Immature natural killer cell (primary cell): ENCODE data around the gene WDR82. TPM values are rescaled to one million over a fixed set of nuclear protein-coding genes. Genes with fewer than 3 reads are reported as not detected.

Experiments
- DNase-seq, 3 donors: peaks; one replicate each; pipeline ENCODE4 v3.0.0; 2022; ENCODE audit warnings: mixed read lengths in 1 of 3
- H3K27ac Mint-ChIP-seq, 6 donors: one replicate each; pipeline ENCODE4 v1.8.0; 2020; ENCODE audit warnings: mixed read lengths in 6 of 6, mild to moderate bottlenecking in 5 of 6, inconsistent platforms in 4 of 6, moderate library complexity in 3 of 6
- H3K27me3 Mint-ChIP-seq, 3 donors: one replicate each; pipeline ENCODE4 v1.8.0; 2020 to 2021; ENCODE audit warnings: low read depth in 3 of 3, mild to moderate bottlenecking in 3 of 3, mixed read lengths in 3 of 3, moderate library complexity in 3 of 3, inconsistent platforms in 1 of 3
- H3K36me3 Mint-ChIP-seq, 3 donors: one replicate each; pipeline ENCODE4 v1.8.0; 2020; ENCODE audit warnings: mixed read lengths in 3 of 3, inconsistent platforms in 2 of 3, mild to moderate bottlenecking in 2 of 3
- H3K4me1 Mint-ChIP-seq, 2 donors: one replicate each; pipeline ENCODE4 v1.8.0; 2020; ENCODE audit warnings: inconsistent platforms in 2 of 2, mild to moderate bottlenecking in 2 of 2, mixed read lengths in 2 of 2, moderate library complexity in 1 of 2
- H3K4me3 Mint-ChIP-seq, 5 donors: one replicate each; pipeline ENCODE4 v1.8.0; 2020; ENCODE audit warnings: mild to moderate bottlenecking in 5 of 5, mixed read lengths in 5 of 5, inconsistent platforms in 3 of 5, moderate library complexity in 3 of 5
- H3K9me3 Mint-ChIP-seq, 6 donors: one replicate each; pipeline ENCODE4 v1.8.0; 2020; ENCODE audit warnings: mild to moderate bottlenecking in 6 of 6, mixed read lengths in 6 of 6, inconsistent platforms in 4 of 6, moderate library complexity in 3 of 6
- polyA plus RNA-seq, 3 donors: library from polyadenylated mRNA; unstranded; fragments of 300-500 nt; fragmentation: Illumina TruSeq; gene quantifications; one replicate each; pipeline ENCODE4 v1.2.3, GENCODE V29; 2021

WDR82 gene
- polyA plus RNA-seq, 3 donors from 2014 or later: 76.9 to 99.5 (median 81.5) TPM

GRCh38 chr3:52299879-52300611 is 21.6 kb upstream of the WDR82 start:
- no peaks in the 10 kb centered on the region for H3K9me3 Mint-ChIP-seq
- DNase-seq: no peak
- H3K27ac Mint-ChIP-seq: no peak overlapping the region
- no peak overlapping the region for H3K4me3 Mint-ChIP-seq
- peaks cover 0 to 7% (median 4%) of the 10 kb centered on the region in 3 donors for H3K36me3 Mint-ChIP-seq
- peaks cover 0 to 5% (median 2%) of the 10 kb centered on the region in 3 donors for H3K27me3 Mint-ChIP-seq
- peaks cover 6 to 13% of the 10 kb centered on the region in 2 donors for H3K4me1 Mint-ChIP-seq

- DNase-seq: no peak
- Mint-ChIP-seq H3K4me3 (no peak overlapping the region), H3K9me3 (no peaks in the 10 kb centered on the region), H3K27ac (peak overlapping the region in 1 of 6 donors; percentile 71), H3K27me3 (peaks cover 0 to 5% (median 2%) of the 10 kb centered on the region in 3 donors), H3K36me3 (peaks cover 0 to 8% (median 7%) of the 10 kb centered on the region in 3 donors), H3K4me1 (peaks cover 6 to 11% of the 10 kb centered on the region in 2 donors)
Observed at GRCh38 chr3:52299247-52299878, 20.9 kb upstream of the WDR82 start.

DNA sequence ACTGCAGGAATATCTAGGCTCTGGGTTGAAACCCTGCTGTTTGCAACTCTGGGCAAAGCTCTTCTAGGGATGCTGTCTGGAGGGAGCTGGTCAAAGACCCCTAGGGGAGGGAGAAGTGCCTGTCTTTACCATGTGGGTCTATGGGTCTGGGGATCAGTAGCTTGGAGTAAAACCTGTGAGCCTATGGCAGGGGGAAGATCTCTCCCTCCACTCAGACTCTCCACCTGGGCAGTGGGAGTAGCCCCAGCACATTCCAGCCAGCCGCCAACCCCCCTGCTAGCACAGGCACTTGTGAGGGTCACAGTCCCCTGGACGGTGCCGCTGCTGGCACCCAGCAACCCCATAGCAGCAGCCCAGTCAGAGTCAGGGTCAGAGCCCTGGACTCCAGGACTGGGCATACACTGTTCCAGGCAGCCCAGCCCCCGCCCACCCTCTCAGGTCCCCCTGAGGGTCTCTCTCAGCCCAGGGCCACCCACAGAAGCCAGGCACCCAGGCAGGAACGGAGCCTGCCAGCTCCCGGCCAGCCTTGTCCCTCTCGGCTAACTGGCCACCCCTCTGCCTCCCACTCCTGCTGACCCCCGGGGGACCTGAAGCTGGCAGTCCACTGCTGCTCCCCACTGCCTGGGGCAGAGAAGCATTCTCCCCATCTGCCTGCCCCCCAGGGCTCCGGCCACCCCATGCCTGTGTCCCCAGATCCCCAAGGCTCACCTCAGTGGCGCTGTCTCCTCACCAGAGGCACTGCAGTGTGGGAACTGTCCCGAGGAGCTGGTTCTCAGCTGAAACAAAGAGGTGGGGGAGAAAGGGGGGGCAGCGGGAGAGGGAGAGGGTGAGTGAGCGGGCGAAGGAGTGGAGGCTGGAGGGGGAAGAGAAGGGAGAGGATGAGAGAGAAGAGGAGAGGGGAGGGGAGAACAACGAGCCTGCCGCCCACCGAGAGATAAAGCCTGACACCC is 20.0 kb upstream of the WDR82 start:
- Mint-ChIP-seq H3K4me3 (no peak overlapping the region), H3K36me3 (peaks cover 0 to 9% (median 7%) of the 10 kb centered on the region in 3 donors), H3K27me3 (peaks cover 0 to 4% (median 2%) of the 10 kb centered on the region in 3 donors), H3K27ac (peak overlapping the region in 1 of 6 donors; percentile 53), H3K4me1 (peaks cover 6 to 11% of the 10 kb centered on the region in 2 donors), H3K9me3 (no peaks in the 10 kb centered on the region)
- no peak for DNase-seq

- peak overlapping the region in 1 of 6 donors; percentile 53 for H3K27ac Mint-ChIP-seq
- H3K4me1 Mint-ChIP-seq: peaks cover 6 to 8% of the 10 kb centered on the region in 2 donors
- H3K4me3 Mint-ChIP-seq: no peak overlapping the region
- no peaks in the 10 kb centered on the region for H3K9me3 Mint-ChIP-seq
- no peak for DNase-seq
- H3K27me3 Mint-ChIP-seq: peaks cover 0 to 4% (median 2%) of the 10 kb centered on the region in 3 donors
- H3K36me3 Mint-ChIP-seq: peaks cover 0 to 9% (median 7%) of the 10 kb centered on the region in 3 donors
Observed at GRCh38 chr3:52297242-52298148, 19.0 kb upstream of the WDR82 start.

DNA sequence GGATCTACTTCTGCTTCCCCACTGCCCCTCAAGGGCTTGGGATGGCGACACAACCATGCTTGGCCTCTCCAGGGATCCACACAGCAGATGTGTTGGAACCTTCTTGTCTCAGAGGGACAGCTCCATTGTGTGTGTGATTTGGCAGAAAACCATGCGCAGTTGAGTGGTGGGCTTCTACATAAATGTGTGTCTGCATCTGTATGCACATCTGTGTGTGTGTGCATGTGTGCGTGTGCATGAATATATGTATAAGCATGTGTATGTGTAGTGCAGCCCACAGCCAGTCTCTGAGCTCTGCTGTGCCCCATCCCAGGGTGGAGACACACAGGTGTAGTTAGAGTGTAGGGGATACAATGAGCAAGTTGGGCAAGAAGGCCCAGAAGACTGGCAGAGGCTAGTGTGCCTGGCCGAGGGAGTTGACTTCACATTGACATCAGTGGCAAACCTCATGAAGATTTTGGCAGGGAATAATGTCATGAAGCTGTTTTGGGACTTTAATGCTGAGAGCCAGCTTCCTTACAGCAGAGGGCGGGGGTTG is 17.3 kb upstream of the WDR82 start:
- H3K4me1 Mint-ChIP-seq: peaks cover 12 to 13% of the 10 kb centered on the region in 2 donors
- no peak for DNase-seq
- H3K27ac Mint-ChIP-seq: peak overlapping the region in 1 of 6 donors; percentile 0
- no peak overlapping the region for H3K4me3 Mint-ChIP-seq
- H3K9me3 Mint-ChIP-seq: no peaks in the 10 kb centered on the region
- H3K36me3 Mint-ChIP-seq: peaks cover 4 to 18% (median 15%) of the 10 kb centered on the region in 3 donors
- H3K27me3 Mint-ChIP-seq: peaks cover 0 to 4% (median 2%) of the 10 kb centered on the region in 3 donors

DNA sequence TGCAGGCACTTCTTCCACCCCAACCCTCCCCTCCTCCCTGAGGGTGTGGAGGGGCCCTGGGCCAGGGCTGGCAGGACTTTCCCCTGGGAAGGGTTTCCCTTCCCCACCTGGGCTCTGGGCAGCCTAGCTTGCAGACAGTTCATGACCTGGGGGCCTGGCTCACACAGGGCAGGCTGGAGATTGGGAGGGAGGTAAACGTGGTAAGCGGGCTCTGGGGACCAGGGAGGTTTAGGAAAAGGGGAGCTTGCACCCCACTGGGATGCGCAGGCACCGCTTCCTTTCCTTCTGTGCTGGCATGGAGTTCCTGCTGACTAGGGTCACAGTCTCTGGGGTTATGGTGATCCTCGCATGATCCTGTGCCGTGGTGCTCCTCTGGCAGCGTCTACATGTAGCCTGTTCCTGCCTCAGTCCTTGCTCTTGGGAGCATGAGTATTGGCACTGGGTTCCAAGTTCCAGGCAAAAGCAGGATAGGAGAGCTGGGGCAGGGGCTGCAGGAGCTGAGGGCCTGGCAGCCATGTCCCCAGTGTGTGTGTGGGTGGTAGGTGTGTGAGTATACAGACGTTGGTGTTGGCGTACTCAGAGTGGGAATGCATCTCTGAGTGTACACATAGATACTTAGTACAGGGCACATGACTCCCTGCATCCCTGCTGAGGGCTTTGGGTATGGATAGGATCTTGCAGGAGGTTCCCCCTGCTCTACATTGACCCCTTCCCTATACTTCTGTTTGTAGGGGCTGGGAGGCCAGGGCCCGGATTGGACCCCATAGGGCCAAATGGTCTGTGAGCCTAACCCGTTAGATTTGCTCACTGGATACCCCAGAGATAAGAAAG is 16.1 kb upstream of the WDR82 start:
- Mint-ChIP-seq H3K27ac (no peak overlapping the region), H3K4me3 (no peak overlapping the region), H3K9me3 (no peaks in the 10 kb centered on the region), H3K27me3 (peaks cover 0 to 4% (median 2%) of the 10 kb centered on the region in 3 donors), H3K36me3 (peaks cover 4 to 18% (median 15%) of the 10 kb centered on the region in 3 donors), H3K4me1 (peaks cover 6 to 15% of the 10 kb centered on the region in 2 donors)
- DNase-seq: no peak

DNA sequence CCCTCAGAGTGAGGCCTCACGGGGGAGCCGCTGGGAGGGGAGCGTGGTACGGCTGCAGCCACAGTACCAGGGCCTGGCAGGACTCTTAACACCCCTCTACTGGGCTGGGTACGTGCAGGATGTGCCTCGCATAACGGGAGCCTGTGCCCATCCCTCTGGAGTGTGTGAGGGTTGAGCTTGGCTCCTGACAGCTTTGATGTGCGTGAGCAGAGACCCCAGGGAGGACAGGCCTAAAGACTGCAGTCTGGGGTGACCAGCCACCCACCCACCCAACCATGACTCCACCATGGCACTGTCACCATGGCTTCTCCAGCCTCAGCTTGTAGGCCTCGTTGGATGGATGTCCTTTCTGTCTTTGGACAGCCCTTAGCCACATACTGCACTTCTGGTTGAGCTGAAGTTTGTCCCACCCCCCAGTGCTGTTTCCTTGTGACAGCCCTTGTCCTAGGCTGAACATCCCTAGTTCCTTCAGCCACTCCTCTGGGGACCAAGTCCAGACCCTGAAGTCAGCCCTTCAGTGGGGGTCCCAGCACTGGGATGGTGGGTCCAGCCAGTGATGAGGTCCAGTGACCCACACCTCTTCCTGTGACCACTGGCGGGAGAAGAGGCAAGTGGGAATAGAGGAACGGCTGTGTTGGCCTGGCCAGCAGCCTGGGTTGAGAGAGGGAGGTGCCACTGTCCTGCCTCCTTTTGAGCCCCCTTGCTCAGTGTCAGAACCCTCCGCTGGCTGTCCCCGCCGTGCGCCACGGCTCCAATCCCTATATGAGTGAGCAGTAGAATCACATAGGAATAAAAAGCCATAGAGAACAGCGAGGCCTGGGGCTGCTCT is 15.3 kb upstream of the WDR82 start:
- H3K27me3 Mint-ChIP-seq: peaks cover 0 to 4% (median 2%) of the 10 kb centered on the region in 3 donors
- DNase-seq: no peak
- H3K36me3 Mint-ChIP-seq: peaks cover 4 to 18% (median 15%) of the 10 kb centered on the region in 3 donors
- peaks cover 9 to 23% of the 10 kb centered on the region in 2 donors for H3K4me1 Mint-ChIP-seq
- H3K4me3 Mint-ChIP-seq: no peak overlapping the region
- no peak overlapping the region for H3K27ac Mint-ChIP-seq
- H3K9me3 Mint-ChIP-seq: no peaks in the 10 kb centered on the region

DNA sequence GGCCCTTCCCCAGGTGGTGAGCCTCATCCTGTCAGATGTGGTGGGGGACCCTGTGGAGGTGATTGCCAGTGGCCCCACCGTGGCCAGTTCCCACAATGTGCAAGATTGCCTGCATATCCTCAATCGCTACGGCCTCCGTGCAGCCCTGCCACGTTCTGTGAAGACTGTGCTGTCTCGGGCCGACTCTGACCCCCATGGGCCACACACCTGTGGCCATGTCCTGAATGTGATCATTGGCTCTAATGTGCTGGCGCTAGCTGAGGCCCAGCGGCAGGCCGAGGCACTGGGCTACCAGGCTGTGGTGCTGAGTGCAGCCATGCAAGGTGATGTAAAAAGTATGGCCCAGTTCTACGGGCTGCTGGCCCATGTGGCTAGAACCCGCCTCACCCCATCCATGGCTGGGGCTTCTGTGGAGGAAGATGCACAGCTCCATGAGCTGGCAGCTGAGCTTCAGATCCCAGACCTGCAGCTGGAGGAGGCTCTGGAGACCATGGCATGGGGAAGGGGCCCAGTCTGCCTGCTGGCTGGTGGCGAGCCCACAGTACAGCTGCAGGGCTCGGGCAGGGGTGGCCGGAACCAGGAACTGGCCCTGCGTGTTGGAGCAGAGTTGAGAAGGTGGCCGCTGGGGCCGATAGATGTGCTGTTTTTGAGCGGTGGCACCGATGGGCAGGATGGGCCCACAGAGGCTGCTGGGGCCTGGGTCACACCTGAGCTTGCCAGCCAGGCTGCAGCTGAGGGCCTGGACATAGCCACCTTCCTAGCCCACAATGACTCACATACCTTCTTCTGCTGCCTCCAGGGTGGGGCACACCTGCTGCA is 14.0 kb upstream of the WDR82 start:
- peaks cover 6 to 11% (median 7%) of the 10 kb centered on the region in 3 donors for H3K27me3 Mint-ChIP-seq
- H3K4me1 Mint-ChIP-seq: peaks cover 17 to 21% of the 10 kb centered on the region in 2 donors
- no peaks in the 10 kb centered on the region for H3K9me3 Mint-ChIP-seq
- no peak for DNase-seq
- H3K4me3 Mint-ChIP-seq: no peak overlapping the region
- no peak overlapping the region for H3K27ac Mint-ChIP-seq
- H3K36me3 Mint-ChIP-seq: peaks cover 4 to 18% (median 15%) of the 10 kb centered on the region in 3 donors

DNA sequence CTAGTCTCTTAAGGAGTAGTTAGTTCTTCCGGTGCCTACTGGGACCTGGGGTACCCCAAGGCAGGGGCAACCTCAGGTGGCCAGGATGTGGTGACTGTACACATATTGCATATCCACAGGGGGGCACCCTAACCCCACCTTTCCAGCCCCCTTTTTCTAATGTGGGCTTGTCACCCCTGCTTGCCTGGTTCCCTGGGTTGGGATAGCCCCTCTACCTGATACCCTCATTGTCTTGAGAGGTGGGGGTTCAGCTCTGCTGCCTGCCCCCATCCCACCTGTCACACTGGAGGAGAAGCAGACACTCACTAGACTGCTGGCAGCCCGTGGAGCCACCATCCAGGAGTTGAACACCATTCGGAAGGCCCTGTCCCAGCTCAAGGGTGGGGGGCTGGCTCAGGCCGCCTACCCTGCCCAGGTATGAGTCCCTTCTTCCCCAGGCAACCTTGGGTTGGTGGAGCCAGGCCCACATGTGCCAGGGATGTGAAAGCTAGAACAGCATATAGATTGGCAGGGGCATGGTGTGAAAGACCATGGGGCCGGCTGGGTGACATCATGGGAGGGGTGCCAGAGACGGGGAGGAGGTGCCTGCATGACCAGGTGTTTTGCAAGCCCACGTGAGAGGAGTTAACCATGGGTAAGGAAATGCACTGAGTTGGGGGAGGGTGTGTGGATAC is 13.2 kb upstream of the WDR82 start:
- Mint-ChIP-seq H3K9me3 (no peaks in the 10 kb centered on the region), H3K4me3 (peak overlapping the region in 2 of 5 donors; percentile 50 to 66), H3K36me3 (peaks cover 4 to 18% (median 15%) of the 10 kb centered on the region in 3 donors), H3K27ac (peak overlapping the region in 4 of 6 donors; percentile 68 to 84 (median 81)), H3K4me1 (peaks cover 22 to 28% of the 10 kb centered on the region in 2 donors), H3K27me3 (peaks cover 9 to 16% (median 11%) of the 10 kb centered on the region in 3 donors)
- peak; percentile 47 to 53 (median 51) for DNase-seq
